OCI-LY7 (cell line): ENCODE measurements around the gene TFIP11. TPM values are rescaled to one million over a fixed set of nuclear protein-coding genes. Genes with fewer than 3 reads are reported as not detected.

Source experiments
- BruUV-seq: library from RNA; stranded (reverse); fragments of 400-500 nt; replicated peaks from 2 replicates; lab custom pipeline; 2021; lab: Mats Ljungman, UMichigan
- CTCF ChIA-PET: fragments of 300-600 bp; sonication (Branson Sonifier 250); formaldehyde crosslinking; loops from one replicate; lab custom pipeline; 2022; ENCODE audit warnings: antibody characterized with exemption; ENCODE audit not compliant: unreplicated experiment; lab: Charles Lee
- POLR2A ChIA-PET: fragments of 300-600 bp; sonication (Branson Sonifier 250); formaldehyde crosslinking; loops from one replicate; lab custom pipeline; 2022; ENCODE audit warnings: antibody characterized with exemption; lab: Charles Lee
- DNase-seq: peaks from one replicate; pipeline ENCODE4 v3.0.0-alpha.2; 2015; ENCODE audit warnings: low spot score
- H2AFZ ChIP-seq: fragments of 200-600 bp; sonication (generic), shearing (Covaris generic); 2 replicates; pipeline ENCODE4 v1.6.1; 2014; ENCODE audit warnings: mild to moderate bottlenecking, antibody characterized with exemption, low read length, moderate library complexity
- H3K27ac ChIP-seq: fragments of 200-600 bp; sonication (generic); 2 replicates; pipeline ENCODE4 v1.5.1; 2014; ENCODE audit warnings: mixed run types, low read depth, mild to moderate bottlenecking, moderate library complexity, low read length, inconsistent platforms; ENCODE audit not compliant: poor library complexity, severe bottlenecking
- H3K36me3 ChIP-seq: fragments of 200-600 bp; sonication (generic); 2 replicates; pipeline ENCODE4 v1.6.1; 2014; ENCODE audit warnings: mild to moderate bottlenecking, antibody characterized with exemption, low read length, moderate library complexity, mixed read lengths; ENCODE audit not compliant: insufficient read depth
- H3K4me1 ChIP-seq: fragments of 200-600 bp; sonication (generic); 2 replicates; pipeline ENCODE4 v1.5.1; 2014; ENCODE audit warnings: mild to moderate bottlenecking, low read length; ENCODE audit not compliant: insufficient read depth, poor library complexity, severe bottlenecking
- H3K4me2 ChIP-seq: fragments of 200-600 bp; sonication (generic); 2 replicates; pipeline ENCODE4 v1.6.1; 2014; ENCODE audit warnings: mild to moderate bottlenecking, low read length
- H3K4me3 ChIP-seq: fragments of 200-600 bp; sonication (generic); 2 replicates; pipeline ENCODE4 v1.5.1; 2014; ENCODE audit warnings: mild to moderate bottlenecking, low read depth, low read length; ENCODE audit not compliant: poor library complexity, severe bottlenecking
- H3K79me2 ChIP-seq: fragments of 200-600 bp; sonication (generic); 2 replicates; pipeline ENCODE4 v1.6.1; 2016; ENCODE audit warnings: low read depth, mild to moderate bottlenecking, low read length, moderate library complexity, mixed read lengths; ENCODE audit not compliant: insufficient read depth
- H3K9me2 ChIP-seq: fragments of 200-600 bp; sonication (generic); 2 replicates; pipeline ENCODE4 v1.6.1; 2016; ENCODE audit warnings: mild to moderate bottlenecking, low read length, mixed read lengths; ENCODE audit not compliant: insufficient read depth
- H3K9me3 ChIP-seq: fragments of 200-600 bp; sonication (generic); 2 replicates; pipeline ENCODE4 v1.6.1; 2014; ENCODE audit warnings: mild to moderate bottlenecking, mixed run types, low read length, mixed read lengths
- H4K20me1 ChIP-seq: fragments of 200-600 bp; sonication (generic); 2 replicates; pipeline ENCODE4 v1.6.1; 2014; ENCODE audit warnings: mild to moderate bottlenecking, antibody characterized with exemption, low read length, moderate library complexity, mixed read lengths; ENCODE audit not compliant: insufficient read depth
- EZH2phosphoT487 ChIP-seq: fragments of 200-600 bp; sonication (generic); IDR thresholded peaks from 2 replicates; pipeline ENCODE4 v1.6.1; 2018; ENCODE audit warnings: low read depth, borderline replicate concordance, mild to moderate bottlenecking, mixed run types, antibody characterized with exemption, low read length, moderate library complexity, mixed read lengths
- intact Hi-C: fragments of 100-400 bp; cut with micrococcal nuclease; formaldehyde crosslinking; loops from one replicate; pipeline ENCODE4 v1.10.0; 2022; ENCODE audit not compliant: unreplicated experiment
- total RNA-seq, 2 experiments: library from RNA; depleted of rRNA in 1 of 2; stranded (reverse); fragments of >200 nt in 1 of 2; shearing (Covaris generic) in 1 of 2; gene quantifications; 2 replicates each; pipeline ENCODE4 v1.2.3, GENCODE V29; 2014 to 2022
- TF ChIP-seq, protein P1 (sequence below): fragments of 200-600 bp; sonication (generic); conservative IDR thresholded peaks from 2 replicates; pipeline ENCODE4 v1.5.1; 2014; ENCODE audit warnings: mild to moderate bottlenecking, antibody characterized with exemption, low read length, moderate library complexity, mixed read lengths

Gene TFIP11
- total RNA-seq, 2 experiments from 2014 or later = 45.2 to 54.5 TPM

DNA sequence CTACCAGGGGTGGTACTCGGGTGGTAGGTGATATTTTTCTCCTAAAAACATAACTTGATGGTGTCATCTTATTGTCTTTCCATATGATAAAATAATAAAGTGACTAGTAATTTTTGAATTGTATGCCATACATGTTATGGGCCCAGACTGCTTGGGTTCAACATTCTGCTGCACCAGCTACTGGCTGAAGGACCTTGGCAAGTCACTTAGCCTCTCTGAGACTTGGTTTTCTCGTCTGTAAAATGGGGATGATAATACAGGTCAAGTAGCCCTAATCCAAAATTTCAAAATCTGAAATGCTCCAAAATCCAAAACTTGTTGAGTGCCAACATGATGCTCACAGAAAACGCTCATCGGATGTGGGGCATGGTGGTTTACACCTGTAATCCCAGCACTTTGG, 35.6 kb upstream of the TFIP11 start:
- H3K4me3 ChIP-seq = no peak overlapping the region
- ChIA-PET CTCF (no interaction called here), POLR2A (interaction anchor here (0.7 to 1.3 kb wide), 2 partner anchors 37 to 81 kb away, joined by 3 read pairs; no protein-coding TSS in a partner anchor)
- no TSS peak for BruUV-seq
- H3K4me2 ChIP-seq = no peak overlapping the region
- H3K9me2 ChIP-seq = no peaks in the 10 kb centered on the region
- intact Hi-C loops = no loop called here
- no peak for DNase-seq
- no peaks in the 10 kb centered on the region for H3K79me2 ChIP-seq
- no peaks in the 10 kb centered on the region for H4K20me1 ChIP-seq
- no peak overlapping the region for H3K27ac ChIP-seq
- H2AFZ ChIP-seq = no peak overlapping the region
- no peaks in the 10 kb centered on the region for H3K9me3 ChIP-seq
- TF ChIP-seq EZH2phosphoT487 = no peak
- TF ChIP-seq, protein P1, sequence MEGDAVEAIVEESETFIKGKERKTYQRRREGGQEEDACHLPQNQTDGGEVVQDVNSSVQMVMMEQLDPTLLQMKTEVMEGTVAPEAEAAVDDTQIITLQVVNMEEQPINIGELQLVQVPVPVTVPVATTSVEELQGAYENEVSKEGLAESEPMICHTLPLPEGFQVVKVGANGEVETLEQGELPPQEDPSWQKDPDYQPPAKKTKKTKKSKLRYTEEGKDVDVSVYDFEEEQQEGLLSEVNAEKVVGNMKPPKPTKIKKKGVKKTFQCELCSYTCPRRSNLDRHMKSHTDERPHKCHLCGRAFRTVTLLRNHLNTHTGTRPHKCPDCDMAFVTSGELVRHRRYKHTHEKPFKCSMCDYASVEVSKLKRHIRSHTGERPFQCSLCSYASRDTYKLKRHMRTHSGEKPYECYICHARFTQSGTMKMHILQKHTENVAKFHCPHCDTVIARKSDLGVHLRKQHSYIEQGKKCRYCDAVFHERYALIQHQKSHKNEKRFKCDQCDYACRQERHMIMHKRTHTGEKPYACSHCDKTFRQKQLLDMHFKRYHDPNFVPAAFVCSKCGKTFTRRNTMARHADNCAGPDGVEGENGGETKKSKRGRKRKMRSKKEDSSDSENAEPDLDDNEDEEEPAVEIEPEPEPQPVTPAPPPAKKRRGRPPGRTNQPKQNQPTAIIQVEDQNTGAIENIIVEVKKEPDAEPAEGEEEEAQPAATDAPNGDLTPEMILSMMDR = no peak
- peaks cover 25% of the 10 kb centered on the region for H3K4me1 ChIP-seq
- H3K36me3 ChIP-seq = no peaks in the 10 kb centered on the region

DNA sequence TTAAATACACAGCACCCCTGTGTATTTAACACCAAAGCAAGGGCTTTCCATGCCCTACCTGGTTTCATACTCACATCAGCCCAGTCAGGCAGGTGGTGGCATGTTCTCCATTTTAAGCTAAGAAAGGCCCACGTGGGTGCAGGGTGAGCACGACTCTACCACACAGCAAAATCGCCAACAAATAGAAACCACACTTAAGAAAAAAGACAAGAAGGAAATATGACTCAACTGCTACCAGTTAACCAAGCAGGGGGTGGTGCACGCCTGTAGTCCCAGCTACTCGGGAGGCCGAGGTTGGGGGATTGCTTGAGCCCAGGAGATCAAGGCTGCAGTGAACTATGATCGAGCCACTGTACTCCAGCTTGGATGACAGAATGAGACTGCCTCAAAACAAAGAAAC, 35.2 kb upstream of the TFIP11 start:
- Histone ChIP-seq H4K20me1 (no peaks in the 10 kb centered on the region), H3K9me3 (no peaks in the 10 kb centered on the region), H3K4me1 (peaks cover 28% of the 10 kb centered on the region), H2AFZ (no peak overlapping the region), H3K9me2 (no peaks in the 10 kb centered on the region), H3K79me2 (no peaks in the 10 kb centered on the region), H3K4me2 (no peak overlapping the region), H3K27ac (no peak overlapping the region), H3K36me3 (no peaks in the 10 kb centered on the region), H3K4me3 (no peak overlapping the region)
- POLR2A ChIA-PET = interaction anchor here (0.7 to 1.3 kb wide), 2 partner anchors 37 to 81 kb away, joined by 3 read pairs; no protein-coding TSS in a partner anchor
- no TSS peak for BruUV-seq
- TF ChIP-seq EZH2phosphoT487 = no peak
- TF ChIP-seq, protein P1 = no peak
- CTCF ChIA-PET = no interaction called here
- intact Hi-C loops = no loop called here
- DNase-seq = no peak

DNA sequence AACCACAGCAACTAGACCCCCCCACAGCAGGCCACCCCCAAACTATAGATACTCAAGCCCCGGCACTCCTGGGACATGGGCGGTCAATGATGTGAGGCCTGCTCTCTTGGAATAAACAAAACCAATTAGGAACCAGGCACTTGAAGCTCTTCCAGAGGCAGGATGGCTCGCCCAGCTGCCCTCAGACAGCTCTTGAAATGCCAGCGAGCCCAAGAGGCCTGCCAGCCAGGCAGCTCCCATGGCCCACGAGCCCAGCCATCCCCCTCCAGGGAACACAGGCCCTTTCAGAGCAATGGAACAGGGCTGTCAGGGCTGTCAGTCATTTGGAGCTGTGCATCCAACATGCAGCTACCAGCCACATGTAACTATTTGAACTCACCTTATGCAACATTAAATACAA, 34.0 kb upstream of the TFIP11 start:
- Histone ChIP-seq H3K4me3 (no peak overlapping the region), H3K79me2 (no peaks in the 10 kb centered on the region), H4K20me1 (no peaks in the 10 kb centered on the region), H3K4me1 (peaks cover 27% of the 10 kb centered on the region), H3K36me3 (no peaks in the 10 kb centered on the region), H3K9me2 (no peaks in the 10 kb centered on the region), H2AFZ (no peak overlapping the region), H3K9me3 (no peaks in the 10 kb centered on the region), H3K27ac (no peak overlapping the region), H3K4me2 (no peak overlapping the region)
- ChIA-PET POLR2A (interaction anchor here (0.6 to 3.8 kb wide), 2 partner anchors 11 to 335 kb away, joined by 4 to 15 read pairs; no protein-coding TSS in a partner anchor), CTCF (no interaction called here)
- intact Hi-C loops = no loop called here
- no TSS peak for BruUV-seq
- DNase-seq = no peak
- TF ChIP-seq EZH2phosphoT487 = no peak
- TF ChIP-seq, protein P1 = no peak
